Measurements from ENCODE around the gene NPHP4.

DNA sequence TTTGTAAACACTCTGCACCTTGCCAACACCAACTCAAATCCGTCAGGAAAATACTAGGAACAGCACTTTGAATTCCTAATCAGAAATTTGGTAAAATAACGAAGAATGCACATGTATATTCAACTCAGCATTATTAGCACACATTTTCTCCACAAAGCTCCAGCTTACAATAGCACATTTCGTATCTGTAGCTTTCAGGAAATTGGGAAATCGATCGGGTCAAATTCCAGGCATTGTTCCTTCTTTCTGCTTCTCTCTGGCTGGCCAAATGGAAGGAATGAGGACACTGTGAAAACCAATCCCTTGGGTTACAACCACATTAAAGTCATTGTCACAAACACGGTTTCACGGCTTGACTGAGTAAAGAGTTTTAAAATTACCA, 58.6 kb downstream of the NPHP4 start:
- TF ChIP-seq POLR2A (IDR thresholded peaks at IDR 0.05): no peak
- TF ChIP-seq CTCF (IDR thresholded peaks at IDR 0.05 in 4 of 5, conservative IDR thresholded peaks at IDR 0.05 in 1 of 5): no peak
